K562 (cell line): ENCODE results near the gene SFRP2. TPM values are rescaled to one million over a fixed set of nuclear protein-coding genes. Genes with fewer than 3 reads are reported as not detected.

Source experiments
- ATAC-seq: fragments of 200-7000 bp; cut with Tn5 transposase; 3 replicates; pipeline ENCODE4 v1.9.1; 2020; ENCODE audit warnings: moderate library complexity
- BruUV-seq: library from RNA; stranded (reverse); fragments of 400-500 nt; replicated peaks from 2 replicates; lab custom pipeline; 2021; lab: Mats Ljungman, UMichigan
- CTCF ChIA-PET: fragments of 300-600 bp; formaldehyde crosslinking; extraction: SDS; loops from one replicate; lab custom pipeline; 2021; ENCODE audit warnings: low intra/inter-chr PET ratio; lab: Yijun Ruan, JAX
- POLR2A ChIA-PET: fragments of 300-600, 350-650 bp; sonication (Branson Sonifier 250); formaldehyde crosslinking; extraction: SDS; loops from one replicate; lab custom pipeline; 2021; ENCODE audit warnings: antibody characterized with exemption, inconsistent platforms; lab: Yijun Ruan, JAX
- DNase-seq, 4 experiments: peaks; one replicate each; pipeline versions ENCODE4 v3.0.0 to v3.0.0-alpha.2; 2011 to 2018; ENCODE audit warnings: low spot score in 3 of 4, mixed read lengths in 3 of 4; ENCODE audit errors: extremely low read depth in 1 of 4
- FAIRE-seq: peaks from 2 replicates; lab custom pipeline; 2011; peaks lifted over from hg19 to GRCh38; lab: Jason Lieb, UNC
- H2AFZ ChIP-seq: 2 replicates; pipeline ENCODE4 v1.6.0; 2011; ENCODE audit warnings: low read depth, low read length, control low read depth, inconsistent platforms
- H3K27ac ChIP-seq: fragments of 200-600 bp; 3 replicates; pipeline ENCODE4 v1.8.0; 2011; ENCODE audit warnings: low read depth, mild to moderate bottlenecking, control low read depth, inconsistent platforms, low read length, moderate library complexity, mixed read lengths; ENCODE audit errors: extremely low read depth
- H3K27me3 ChIP-seq, 2 experiments: fragments of 300-600 bp in 1 of 2; 2 replicates in 1 of 2; 3 replicates in 1 of 2; pipeline versions ENCODE4 v1.6.0 to v1.8.0; 2011; ENCODE audit warnings: inconsistent platforms in 2 of 2, low read length in 2 of 2, mild to moderate bottlenecking in 1 of 2, mixed read lengths in 1 of 2, moderate library complexity in 1 of 2; ENCODE audit not compliant: control insufficient read depth in 2 of 2, insufficient read depth in 2 of 2
- H3K36me3 ChIP-seq: fragments of 300-600 bp; 3 replicates; pipeline ENCODE4 v1.8.0; 2011; ENCODE audit warnings: mild to moderate bottlenecking, low read length, inconsistent platforms; ENCODE audit not compliant: control insufficient read depth, insufficient read depth
- H3K4me1 ChIP-seq, 2 experiments: fragments of 200-600 bp in 1 of 2; replicated peaks in 1 of 2; 2 replicates in 1 of 2; 3 replicates in 1 of 2; pipeline versions ENCODE4 v1.5.1 to v1.8.0; 2011; ENCODE audit warnings: inconsistent platforms in 2 of 2, low read length in 2 of 2, mild to moderate bottlenecking in 1 of 2, mixed read lengths in 1 of 2, moderate library complexity in 1 of 2; ENCODE audit not compliant: control insufficient read depth in 2 of 2, insufficient read depth in 2 of 2
- H3K4me2 ChIP-seq: 2 replicates; pipeline ENCODE4 v1.6.1; 2011; ENCODE audit warnings: low read length, control low read depth, inconsistent platforms, mixed read lengths; ENCODE audit not compliant: insufficient read depth
- H3K4me3 ChIP-seq: fragments of 200-600 bp; sonication (generic), shearing (Covaris generic); 2 replicates; pipeline ENCODE4 v1.5.1; 2016; ENCODE audit warnings: control low read depth, inconsistent platforms
- H3K79me2 ChIP-seq: fragments of 200-600 bp; 3 replicates; pipeline ENCODE4 v1.8.0; 2011; ENCODE audit warnings: low read length, inconsistent platforms; ENCODE audit not compliant: control insufficient read depth, insufficient read depth
- H3K9ac ChIP-seq, 2 experiments: 2 replicates each; pipeline versions ENCODE4 v1.6.0 to v1.6.1; 2011; ENCODE audit warnings: low read depth in 2 of 2, low read length in 2 of 2, control low read depth in 1 of 2, inconsistent platforms in 1 of 2, mild to moderate bottlenecking in 1 of 2, mixed read lengths in 1 of 2; ENCODE audit not compliant: insufficient read depth in 1 of 2
- H3K9me1 ChIP-seq: one replicate; pipeline ENCODE4 v1.6.0; 2011; ENCODE audit warnings: inconsistent platforms, mild to moderate bottlenecking, low read length, moderate library complexity; ENCODE audit not compliant: control insufficient read depth, insufficient read depth
- H3K9me3 ChIP-seq: replicated peaks from 2 replicates; pipeline ENCODE4 v1.5.1; 2011; ENCODE audit warnings: low read depth, low read length, inconsistent platforms; ENCODE audit not compliant: control insufficient read depth, insufficient read depth
- H4K20me1 ChIP-seq: replicated peaks from 2 replicates; pipeline ENCODE4 v1.6.1; 2011; ENCODE audit warnings: low read length, inconsistent platforms, mixed read lengths; ENCODE audit not compliant: control insufficient read depth, insufficient read depth
- CBFB ChIP-seq: sonication (generic); formaldehyde crosslinking; IDR thresholded peaks from 2 replicates; pipeline ENCODE4 v1.4.0; 2020; ENCODE audit warnings: mild to moderate bottlenecking, missing genetic modification reagents
- DEAF1 ChIP-seq: fragments of 450-650 bp; formaldehyde crosslinking; IDR thresholded peaks from 2 replicates; pipeline ENCODE4 v1.4.0; 2020; ENCODE audit warnings: mild to moderate bottlenecking, moderate library complexity
- ESRRA ChIP-seq: fragments of 450-650 bp; IDR thresholded peaks from 2 replicates; pipeline ENCODE4 v1.6.1; 2014; ENCODE audit warnings: low read depth, mild to moderate bottlenecking, moderate library complexity, borderline replicate concordance
- FOS ChIP-seq: IDR thresholded peaks from 3 replicates; pipeline ENCODE4 v1.6.1; 2011; ENCODE audit not compliant: insufficient read length; ENCODE audit errors: extremely low read depth
- HCFC1 ChIP-seq: IDR thresholded peaks from 2 replicates; pipeline ENCODE4 v1.6.1; 2012; ENCODE audit warnings: low read depth, low read length, improper control_type of control experiment
- KLF13 ChIP-seq: fragments of 450-650 bp; IDR thresholded peaks from 2 replicates; pipeline ENCODE4 v1.6.1; 2016; ENCODE audit warnings: missing genetic modification characterization, low read depth, mild to moderate bottlenecking, missing compliant biosample characterization, moderate library complexity, borderline replicate concordance
- KLF6 ChIP-seq: fragments of 250-450 bp; sonication (Bioruptor Pico); IDR thresholded peaks from 2 replicates; pipeline ENCODE4 v1.4.0; 2020; ENCODE audit warnings: mild to moderate bottlenecking, moderate library complexity, borderline replicate concordance
- MBD2 ChIP-seq: sonication (generic); IDR thresholded peaks from 2 replicates; pipeline ENCODE4 v1.6.1; 2016; ENCODE audit warnings: low read depth, borderline replicate concordance
- MIER1 ChIP-seq: fragments of 450-650 bp; IDR thresholded peaks from 2 replicates; pipeline ENCODE4 v1.6.1; 2016; ENCODE audit warnings: antibody characterized with exemption, mild to moderate bottlenecking, low read depth
- RBM25 ChIP-seq: fragments of 200-400 bp; formaldehyde crosslinking; IDR thresholded peaks from 2 replicates; pipeline ENCODE4 v1.6.1; 2018; ENCODE audit warnings: low read length, low read depth, moderate library complexity; ENCODE audit not compliant: severe bottlenecking
- ZEB2 ChIP-seq: fragments of 450-650 bp; IDR thresholded peaks from 2 replicates; pipeline ENCODE4 v1.6.1; 2016
- ZNF316 ChIP-seq: fragments of 450-650 bp; IDR thresholded peaks from 2 replicates; pipeline ENCODE4 v1.6.1; 2016
- ZNF408 ChIP-seq: fragments of 250-450 bp; sonication (Bioruptor Pico); IDR thresholded peaks from 2 replicates; pipeline ENCODE4 v1.4.0; 2020; ENCODE audit warnings: low read depth, mild to moderate bottlenecking, moderate library complexity
- WGBS: fragments of 100-300 bp; shearing (Covaris generic); methylation state at CpG from one replicate; pipeline ENCODE4 v1.1.6; 2016; ENCODE audit warnings: low coverage, mixed read lengths; ENCODE audit not compliant: insufficient coverage; ENCODE audit errors: missing lambda C conversion rate; 5-methylcytosine and 5-hydroxymethylcytosine counted together
- in situ Hi-C: fragments of 300-500 bp; cut with MboI; formaldehyde crosslinking; loops from 4 replicates; pipeline ENCODE4 v1.15.0; 2018; ENCODE audit warnings: inconsistent platforms, mixed read lengths
- intact Hi-C: fragments of 100-400 bp; cut with micrococcal nuclease; formaldehyde crosslinking; loops from 2 replicates; pipeline ENCODE4 v1.14.2; 2022
- polyA plus RNA-seq, 8 experiments: library from polyadenylated mRNA; depleted of rRNA in 4 of 8; stranded (reverse) in 5 of 8; unstranded in 3 of 8; fragments of >200 nt; fragmentation: Nextera tagmentation in 2 of 8; fragmentation: Illumina TruSeq in 1 of 8; extraction: Ambion mirVana in 2 of 8; extraction: Trizol in 1 of 8; gene quantifications; 2 replicates each; pipeline versions ENCODE4 v1.2.1 to v1.2.3, GENCODE V29; 2011 to 2014; ENCODE audit warnings: inconsistent platforms in 1 of 8, missing spikeins in 1 of 8
- total RNA-seq, 7 experiments: library from RNA; depleted of rRNA in 6 of 7; stranded (reverse); fragments of >200 nt in 6 of 7; fragmentation: Illumina TruSeq in 2 of 7; extraction: Trizol in 2 of 7; gene quantifications; 2 replicates each; pipeline versions ENCODE4 v1.2.1 to v1.2.3, GENCODE V29; 2011 to 2021; ENCODE audit warnings: low replicate concordance in 1 of 7

The SFRP2 gene
- total and polyA plus RNA-seq, 9 of the 15 experiments (the other 6 are each of a cell fraction or from before 2014, with no cell fraction given), result 0.29 TPM; not detected in 8

- Histone ChIP-seq H3K4me3 (no peak overlapping the region), H3K36me3 (no peaks in the 10 kb centered on the region), H4K20me1 (no peaks in the 10 kb centered on the region), H2AFZ (no peak overlapping the region), H3K4me2 (no peak overlapping the region), H3K9ac (no peak overlapping the region), H3K27me3 (no peaks in the 10 kb centered on the region), H3K79me2 (no peaks in the 10 kb centered on the region), H3K9me3 (no peaks in the 10 kb centered on the region), H3K9me1 (no peaks in the 10 kb centered on the region), H3K4me1 (no peaks in the 10 kb centered on the region), H3K27ac (no peak overlapping the region)
- intact Hi-C loops (no loop called here), in situ Hi-C loops (no loop called here)
- ChIA-PET CTCF (no interaction called here), POLR2A (no interaction called here)
- no peak for FAIRE-seq
- ATAC-seq, result no peak
- no peak for DNase-seq
- 0% methylated on average over 1 of the region's 1 CpG for WGBS
- BruUV-seq, result no TSS peak
- TF ChIP-seq ZNF408 (no peak), MIER1 (no peak), FOS (no peak), CBFB (CRISPR knock-in tag) (no peak), KLF6 (CRISPR knock-in tag) (no peak), RBM25 (no peak), DEAF1 (no peak), KLF13 (tag) (no peak), ZNF316 (no peak), HCFC1 (no peak), ESRRA (no peak), MBD2 (no peak), ZEB2 (no peak)
Measured at GRCh38 chr4:153823483-153823882, 34.6 kb upstream of the SFRP2 start.
